Fibroblast of pulmonary artery (primary cell): ENCODE results near the gene SERPINB6.

Experiments used
- DNase-seq: peaks from one replicate; pipeline ENCODE4 v3.0.0-alpha.2; 2010; ENCODE audit warnings: low read depth
- H3K4me3 ChIP-seq: replicated peaks from 2 replicates; pipeline ENCODE4 v1.5.1; 2011; ENCODE audit warnings: low read depth, mild to moderate bottlenecking, control low read depth, low read length, moderate library complexity
- TF ChIP-seq, protein P1 (sequence below): IDR thresholded peaks from 2 replicates; pipeline ENCODE4 v1.5.1; 2011; ENCODE audit warnings: mild to moderate bottlenecking, control low read depth, low read length, inconsistent platforms; ENCODE audit errors: missing control alignments

Gene SERPINB6

DNA sequence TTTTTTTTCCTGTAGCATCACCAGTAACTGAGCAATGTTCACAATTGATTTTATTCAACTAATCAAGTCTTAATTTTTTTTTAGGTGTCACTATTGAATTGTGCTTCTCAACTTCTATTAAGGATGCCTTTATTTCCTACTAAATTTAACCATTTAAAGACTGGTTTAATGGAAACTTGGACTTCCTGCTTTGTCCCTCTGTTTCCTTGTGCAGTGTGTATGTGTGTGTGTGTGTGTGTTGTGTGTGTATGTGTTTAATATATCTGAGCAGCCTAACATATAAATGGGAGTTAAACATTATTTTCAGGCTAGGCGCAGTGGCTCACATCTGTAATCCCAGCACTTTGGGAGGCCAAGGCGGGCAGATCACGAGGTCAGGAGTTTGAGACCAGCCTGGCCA, 1.8 kb downstream of the SERPINB6 start:
- no peak overlapping the region for H3K4me3 ChIP-seq
- DNase-seq = no peak
- TF ChIP-seq, protein P1, sequence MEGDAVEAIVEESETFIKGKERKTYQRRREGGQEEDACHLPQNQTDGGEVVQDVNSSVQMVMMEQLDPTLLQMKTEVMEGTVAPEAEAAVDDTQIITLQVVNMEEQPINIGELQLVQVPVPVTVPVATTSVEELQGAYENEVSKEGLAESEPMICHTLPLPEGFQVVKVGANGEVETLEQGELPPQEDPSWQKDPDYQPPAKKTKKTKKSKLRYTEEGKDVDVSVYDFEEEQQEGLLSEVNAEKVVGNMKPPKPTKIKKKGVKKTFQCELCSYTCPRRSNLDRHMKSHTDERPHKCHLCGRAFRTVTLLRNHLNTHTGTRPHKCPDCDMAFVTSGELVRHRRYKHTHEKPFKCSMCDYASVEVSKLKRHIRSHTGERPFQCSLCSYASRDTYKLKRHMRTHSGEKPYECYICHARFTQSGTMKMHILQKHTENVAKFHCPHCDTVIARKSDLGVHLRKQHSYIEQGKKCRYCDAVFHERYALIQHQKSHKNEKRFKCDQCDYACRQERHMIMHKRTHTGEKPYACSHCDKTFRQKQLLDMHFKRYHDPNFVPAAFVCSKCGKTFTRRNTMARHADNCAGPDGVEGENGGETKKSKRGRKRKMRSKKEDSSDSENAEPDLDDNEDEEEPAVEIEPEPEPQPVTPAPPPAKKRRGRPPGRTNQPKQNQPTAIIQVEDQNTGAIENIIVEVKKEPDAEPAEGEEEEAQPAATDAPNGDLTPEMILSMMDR = no peak

DNA sequence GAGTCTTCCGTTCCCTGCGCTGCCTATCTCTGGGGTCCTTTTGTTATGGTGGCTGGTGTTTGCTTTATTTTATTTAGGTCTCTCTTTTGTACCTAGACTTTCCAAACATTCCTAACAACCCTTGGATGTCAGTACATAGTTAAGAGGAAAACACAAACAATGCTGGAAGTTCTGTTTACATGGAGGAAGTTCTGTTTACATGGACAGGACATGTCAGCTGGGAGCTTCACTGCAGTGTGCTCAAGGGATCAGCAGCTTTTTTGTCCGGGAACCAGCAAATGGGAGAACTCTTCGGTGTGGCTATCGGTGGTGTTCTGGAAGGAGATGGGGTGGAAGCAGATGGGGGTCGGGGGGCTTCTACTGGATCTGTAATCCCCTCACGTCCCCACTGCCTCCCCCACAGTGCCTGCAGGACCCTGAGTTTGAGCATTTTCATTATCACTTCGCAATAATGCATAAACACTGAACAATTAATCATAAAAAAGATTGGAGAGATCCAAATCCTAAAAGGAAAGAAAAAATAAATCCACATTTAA, 2.7 kb downstream of the SERPINB6 start:
- DNase-seq = no peak
- TF ChIP-seq, protein P1 = no peak
- H3K4me3 ChIP-seq = no peak overlapping the region

DNA sequence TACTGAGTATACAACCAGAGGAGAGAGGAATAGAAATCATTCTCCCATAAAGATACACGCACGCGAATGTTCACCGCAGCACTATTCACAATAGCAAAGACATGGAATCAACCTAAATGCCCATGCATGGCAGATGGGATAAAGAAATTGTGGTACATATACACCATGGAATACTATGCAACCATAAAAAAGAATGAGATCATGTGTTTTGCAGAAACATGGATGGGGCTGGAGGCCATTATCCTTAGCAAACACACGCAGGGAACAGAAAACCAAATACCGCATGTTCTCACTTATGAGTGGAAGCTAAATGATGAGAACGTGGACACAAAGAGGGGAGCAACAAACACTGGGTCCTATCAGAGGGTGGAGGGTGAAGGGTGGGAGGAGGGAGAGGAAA, 3.4 kb downstream of the SERPINB6 start:
- no peak overlapping the region for H3K4me3 ChIP-seq
- no peak for DNase-seq

DNA sequence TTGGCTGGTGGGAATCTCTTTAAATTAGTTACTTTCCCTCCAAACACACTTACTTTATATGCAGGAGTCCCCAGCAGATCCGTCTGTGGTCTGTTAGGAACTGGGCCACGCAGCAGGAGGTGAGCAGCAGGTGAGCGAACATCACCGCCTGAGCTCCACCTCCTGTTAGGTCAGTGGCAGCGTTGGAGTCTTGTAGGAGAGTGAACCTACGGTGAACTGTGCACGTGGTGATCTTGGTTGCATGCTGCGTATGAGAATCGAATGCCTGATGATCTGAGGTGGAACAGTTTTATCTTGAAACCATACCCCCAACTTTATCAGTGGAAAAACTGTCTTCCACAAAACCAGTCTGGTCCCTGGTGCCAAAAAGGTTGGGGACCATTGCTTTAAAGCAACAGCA, 5.0 kb downstream of the SERPINB6 start:
- DNase-seq = no peak
- TF ChIP-seq, protein P1 = no peak
- H3K4me3 ChIP-seq = no peak overlapping the region

More for the DNA sequence above, 3.4 kb downstream of the SERPINB6 start:
- TF ChIP-seq, protein P1 = no peak

DNA sequence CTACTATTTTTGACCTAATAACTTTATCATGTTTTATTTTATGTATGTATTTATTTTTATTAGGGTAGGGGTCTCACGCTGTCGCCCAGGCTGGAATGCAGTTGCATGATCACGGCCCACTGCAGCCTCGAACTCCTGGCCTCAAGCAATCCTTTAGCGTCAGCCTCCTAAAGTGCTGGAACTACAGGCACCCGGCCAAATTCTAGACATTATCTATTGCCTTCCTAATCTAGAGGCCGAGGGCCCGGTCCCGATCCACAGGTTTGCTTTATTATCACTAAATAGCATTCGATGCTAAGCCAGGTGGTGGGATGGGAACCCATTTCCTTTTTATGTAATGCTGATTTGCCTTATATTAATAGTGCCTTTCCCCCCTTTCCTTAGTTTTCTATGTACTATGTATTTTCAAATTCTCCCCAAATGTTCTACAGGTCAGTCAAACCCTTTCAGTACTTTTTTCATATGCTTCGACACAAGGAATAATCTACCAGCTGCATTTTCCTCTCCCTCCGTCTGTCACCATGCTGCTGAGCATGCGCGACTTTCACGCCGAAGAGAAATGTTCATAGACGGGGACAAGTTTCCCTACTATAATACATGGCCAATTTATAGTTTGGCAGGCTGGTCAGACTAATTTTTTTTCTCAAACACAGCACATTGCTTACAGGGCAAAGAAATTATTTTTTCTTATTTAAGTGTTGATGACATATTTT, 6.4 kb downstream of the SERPINB6 start:
- TF ChIP-seq, protein P1 = no peak
- DNase-seq = no peak
- no peak overlapping the region for H3K4me3 ChIP-seq

DNA sequence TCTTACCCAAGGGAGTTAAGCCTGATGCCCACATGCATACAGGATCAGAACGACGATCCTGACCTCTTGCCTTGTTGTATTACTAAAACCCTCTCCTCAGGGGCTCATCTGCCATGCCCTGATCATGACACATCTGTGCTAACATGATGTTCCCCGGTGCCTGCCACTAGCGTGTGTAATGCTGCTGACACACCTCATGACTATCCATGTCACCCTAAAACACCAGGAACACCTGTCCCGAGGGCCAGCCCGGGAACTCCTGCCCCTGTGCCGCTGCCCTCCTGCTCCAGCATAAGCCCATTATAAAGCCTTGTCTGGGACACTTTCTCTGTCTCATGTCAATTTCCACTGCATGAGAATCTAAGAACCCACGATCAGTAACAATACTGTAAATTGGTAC, 7.6 kb downstream of the SERPINB6 start:
- H3K4me3 ChIP-seq = no peak overlapping the region
- TF ChIP-seq, protein P1 = no peak
- no peak for DNase-seq

DNA sequence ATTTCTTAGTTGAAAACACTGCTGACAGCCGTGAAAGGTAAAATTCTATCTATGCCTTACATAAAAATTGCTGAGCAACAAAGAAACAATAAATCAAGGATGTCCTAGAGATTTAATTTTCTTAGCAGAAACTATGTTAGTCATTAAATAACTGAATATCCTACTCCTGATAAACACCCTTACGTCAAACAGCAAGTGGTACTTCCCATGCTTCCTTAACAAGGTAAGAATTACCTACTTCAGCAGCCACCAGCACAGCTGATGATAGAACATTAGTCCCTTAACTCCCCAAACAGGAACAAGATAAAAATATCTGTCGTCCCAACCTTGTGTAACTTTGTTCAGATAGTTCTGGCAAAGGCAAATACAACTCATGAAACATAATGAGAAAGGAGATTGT, 8.7 kb downstream of the SERPINB6 start:
- TF ChIP-seq, protein P1 = no peak
- no peak overlapping the region for H3K4me3 ChIP-seq
- DNase-seq = no peak
